NT2/D1 (cell line): ENCODE data around the gene NFYC.

Source experiments
- SUZ12 ChIP-seq: IDR thresholded peaks from 2 replicates; pipeline ENCODE4 v1.6.1; 2011; ENCODE audit not compliant: insufficient read length, insufficient read depth; ENCODE audit errors: extremely low read depth
- YY1 ChIP-seq: IDR thresholded peaks from 2 replicates; pipeline ENCODE4 v1.6.1; 2011; ENCODE audit not compliant: insufficient read length, insufficient read depth

DNA sequence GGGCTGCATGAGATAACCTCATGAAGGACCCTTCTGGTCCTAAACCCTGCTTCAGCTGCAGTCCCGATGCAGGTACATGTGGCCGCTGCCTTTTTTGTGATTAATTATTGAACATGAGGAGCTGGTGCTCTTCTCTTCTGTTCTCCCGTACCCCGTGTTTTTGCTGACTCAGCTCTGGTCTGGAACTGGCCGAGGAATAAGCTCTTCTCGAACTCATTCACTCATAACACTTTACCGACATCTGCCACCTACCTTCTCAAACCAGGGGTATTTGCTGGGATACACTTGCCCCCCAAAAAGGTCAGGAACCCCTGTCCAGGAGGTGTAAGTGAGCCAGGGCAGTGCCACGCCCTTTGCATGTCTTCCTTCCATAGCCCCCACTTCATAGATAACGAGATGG is 123.9 kb downstream of the NFYC start:
- TF ChIP-seq YY1: no peak
- no peak for TF ChIP-seq SUZ12
